OCI-LY1 (cell line): ENCODE data around the gene MAP3K20.

Source experiments
- H2AFZ ChIP-seq: fragments of 200-600 bp; sonication (generic), shearing (Covaris generic); 2 replicates; pipeline ENCODE4 v1.6.0; 2014; ENCODE audit warnings: antibody characterized with exemption, mild to moderate bottlenecking, low read length
- H3F3A ChIP-seq: fragments of 200-600 bp; sonication (generic), shearing (Covaris generic); 2 replicates; pipeline ENCODE4 v1.6.0; 2014; ENCODE audit warnings: mild to moderate bottlenecking, antibody characterized with exemption, low read length, moderate library complexity; ENCODE audit not compliant: insufficient read depth
- H3K27ac ChIP-seq: fragments of 200-600 bp; sonication (generic); 2 replicates; pipeline ENCODE4 v1.5.1; 2014; ENCODE audit warnings: low read length, mixed run types, mild to moderate bottlenecking, low read depth; ENCODE audit not compliant: poor library complexity, severe bottlenecking
- H3K27me3 ChIP-seq: fragments of 200-600 bp; sonication (generic); 2 replicates; pipeline ENCODE4 v1.6.0; 2014; ENCODE audit warnings: antibody characterized with exemption, mild to moderate bottlenecking, low read length, moderate library complexity; ENCODE audit not compliant: insufficient read depth
- H3K36me3 ChIP-seq: fragments of 200-600 bp; sonication (generic); 2 replicates; pipeline ENCODE4 v1.6.1; 2014; ENCODE audit warnings: mild to moderate bottlenecking, antibody characterized with exemption, low read length, moderate library complexity, mixed read lengths; ENCODE audit not compliant: insufficient read depth
- H3K4me1 ChIP-seq: fragments of 200-600 bp; sonication (generic); 2 replicates; pipeline ENCODE4 v1.5.1; 2014; ENCODE audit warnings: mild to moderate bottlenecking, low read length, moderate library complexity; ENCODE audit not compliant: insufficient read depth, severe bottlenecking
- H3K4me2 ChIP-seq: fragments of 200-600 bp; sonication (generic), shearing (Covaris generic); 2 replicates; pipeline ENCODE4 v1.6.1; 2014; ENCODE audit warnings: low read length
- H3K4me3 ChIP-seq: fragments of 200-600 bp; sonication (generic); 2 replicates; pipeline ENCODE4 v1.5.1; 2014; ENCODE audit warnings: low read length, low read depth, mild to moderate bottlenecking, mixed read lengths; ENCODE audit not compliant: poor library complexity, severe bottlenecking
- H3K79me2 ChIP-seq: fragments of 200-600 bp; shearing (Covaris generic); 2 replicates; pipeline ENCODE4 v1.6.1; 2016; ENCODE audit warnings: mixed run types, low read length, mixed read lengths; ENCODE audit not compliant: insufficient read depth
- H3K9ac ChIP-seq: fragments of 200-600 bp; sonication (generic), shearing (Covaris generic); 2 replicates; pipeline ENCODE4 v1.6.1; 2014; ENCODE audit warnings: mild to moderate bottlenecking, low read length, mixed read lengths
- H3K9me2 ChIP-seq: fragments of 200-600 bp; sonication (generic), shearing (Covaris generic); 2 replicates; pipeline ENCODE4 v1.6.1; 2014; ENCODE audit warnings: low read depth, mild to moderate bottlenecking, low read length, mixed read lengths
- H3K9me3 ChIP-seq: fragments of 200-600 bp; shearing (Covaris generic); 2 replicates; pipeline ENCODE4 v1.6.1; 2014; ENCODE audit warnings: low read length, mixed read lengths
- H4K20me1 ChIP-seq: fragments of 200-600 bp; sonication (generic), shearing (Covaris generic); 2 replicates; pipeline ENCODE4 v1.6.0; 2016; ENCODE audit warnings: mild to moderate bottlenecking, low read length; ENCODE audit not compliant: insufficient read depth
- EZH2 ChIP-seq: fragments of 200-600 bp; sonication (generic), shearing (Covaris generic); IDR thresholded peaks from 2 replicates; pipeline ENCODE4 v1.8.0; 2017; ENCODE audit warnings: borderline replicate concordance, mixed run types, mild to moderate bottlenecking, antibody characterized with exemption, low read length, moderate library complexity, mixed read lengths
- TF ChIP-seq, protein P1 (sequence below): fragments of 200-600 bp; sonication (generic), shearing (Covaris generic); IDR thresholded peaks from 2 replicates; pipeline ENCODE4 v1.5.1; 2017; ENCODE audit warnings: mild to moderate bottlenecking, antibody characterized with exemption, low read length, moderate library complexity, mixed read lengths

MAP3K20 gene

DNA sequence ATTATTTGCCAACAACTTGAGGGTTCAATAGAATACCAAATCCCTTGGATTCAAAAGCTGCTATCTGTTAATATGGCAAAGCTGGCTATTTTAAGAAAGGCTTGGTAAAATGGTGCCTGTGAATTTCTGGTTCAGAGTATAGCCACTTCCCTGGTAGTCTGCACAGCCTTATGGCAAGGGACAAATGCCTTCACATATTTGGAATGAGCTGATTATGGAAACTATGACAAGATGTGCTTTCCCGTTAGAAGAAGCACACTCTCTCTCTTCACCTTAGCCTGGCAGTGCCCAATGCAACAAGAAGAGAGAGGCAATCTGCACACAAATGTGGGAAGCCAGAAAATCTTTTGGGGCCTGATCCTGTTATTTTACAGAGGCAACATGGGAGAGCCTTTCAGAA is 47.5 kb upstream of the MAP3K20 start:
- H3K79me2 ChIP-seq: no peaks in the 10 kb centered on the region
- H2AFZ ChIP-seq: no peak overlapping the region
- H3K27ac ChIP-seq: no peak overlapping the region
- H4K20me1 ChIP-seq: no peaks in the 10 kb centered on the region
- TF ChIP-seq, protein P1, sequence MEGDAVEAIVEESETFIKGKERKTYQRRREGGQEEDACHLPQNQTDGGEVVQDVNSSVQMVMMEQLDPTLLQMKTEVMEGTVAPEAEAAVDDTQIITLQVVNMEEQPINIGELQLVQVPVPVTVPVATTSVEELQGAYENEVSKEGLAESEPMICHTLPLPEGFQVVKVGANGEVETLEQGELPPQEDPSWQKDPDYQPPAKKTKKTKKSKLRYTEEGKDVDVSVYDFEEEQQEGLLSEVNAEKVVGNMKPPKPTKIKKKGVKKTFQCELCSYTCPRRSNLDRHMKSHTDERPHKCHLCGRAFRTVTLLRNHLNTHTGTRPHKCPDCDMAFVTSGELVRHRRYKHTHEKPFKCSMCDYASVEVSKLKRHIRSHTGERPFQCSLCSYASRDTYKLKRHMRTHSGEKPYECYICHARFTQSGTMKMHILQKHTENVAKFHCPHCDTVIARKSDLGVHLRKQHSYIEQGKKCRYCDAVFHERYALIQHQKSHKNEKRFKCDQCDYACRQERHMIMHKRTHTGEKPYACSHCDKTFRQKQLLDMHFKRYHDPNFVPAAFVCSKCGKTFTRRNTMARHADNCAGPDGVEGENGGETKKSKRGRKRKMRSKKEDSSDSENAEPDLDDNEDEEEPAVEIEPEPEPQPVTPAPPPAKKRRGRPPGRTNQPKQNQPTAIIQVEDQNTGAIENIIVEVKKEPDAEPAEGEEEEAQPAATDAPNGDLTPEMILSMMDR: no peak
- no peak for TF ChIP-seq EZH2
- no peak overlapping the region for H3K9ac ChIP-seq
- no peaks in the 10 kb centered on the region for H3K27me3 ChIP-seq
- no peaks in the 10 kb centered on the region for H3K9me2 ChIP-seq
- H3K4me2 ChIP-seq: no peak overlapping the region
- H3K4me1 ChIP-seq: no peaks in the 10 kb centered on the region
- H3K36me3 ChIP-seq: no peaks in the 10 kb centered on the region
- no peaks in the 10 kb centered on the region for H3F3A ChIP-seq
- no peaks in the 10 kb centered on the region for H3K9me3 ChIP-seq
- H3K4me3 ChIP-seq: no peak overlapping the region

DNA sequence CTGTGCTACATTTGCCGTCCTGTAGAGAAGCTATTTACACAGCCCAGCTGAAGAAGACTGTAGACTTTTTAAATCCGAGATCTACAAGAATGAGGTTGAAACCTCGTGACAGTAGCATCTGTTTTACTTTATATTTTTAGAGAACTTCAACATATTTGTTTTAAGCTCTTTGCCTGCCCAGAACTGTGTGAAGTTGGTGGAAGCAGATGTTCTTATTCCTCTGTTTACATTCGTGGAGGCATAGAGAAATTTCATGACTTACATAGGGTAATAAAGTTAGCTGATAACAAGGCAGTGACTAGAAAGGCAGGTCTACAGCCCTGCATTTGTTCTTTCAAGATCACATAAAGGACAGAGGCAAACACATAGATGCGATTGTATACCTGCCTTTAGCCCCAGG is 47.0 kb upstream of the MAP3K20 start:
- Histone ChIP-seq H3K4me1 (no peaks in the 10 kb centered on the region), H3K9me2 (no peaks in the 10 kb centered on the region), H3K4me3 (no peak overlapping the region), H3K9ac (no peak overlapping the region), H3F3A (no peaks in the 10 kb centered on the region), H2AFZ (no peak overlapping the region), H3K36me3 (no peaks in the 10 kb centered on the region), H3K9me3 (no peaks in the 10 kb centered on the region), H3K27ac (no peak overlapping the region), H3K4me2 (no peak overlapping the region), H3K79me2 (no peaks in the 10 kb centered on the region), H3K27me3 (no peaks in the 10 kb centered on the region), H4K20me1 (no peaks in the 10 kb centered on the region)
- TF ChIP-seq, protein P1: no peak
- no peak for TF ChIP-seq EZH2

DNA sequence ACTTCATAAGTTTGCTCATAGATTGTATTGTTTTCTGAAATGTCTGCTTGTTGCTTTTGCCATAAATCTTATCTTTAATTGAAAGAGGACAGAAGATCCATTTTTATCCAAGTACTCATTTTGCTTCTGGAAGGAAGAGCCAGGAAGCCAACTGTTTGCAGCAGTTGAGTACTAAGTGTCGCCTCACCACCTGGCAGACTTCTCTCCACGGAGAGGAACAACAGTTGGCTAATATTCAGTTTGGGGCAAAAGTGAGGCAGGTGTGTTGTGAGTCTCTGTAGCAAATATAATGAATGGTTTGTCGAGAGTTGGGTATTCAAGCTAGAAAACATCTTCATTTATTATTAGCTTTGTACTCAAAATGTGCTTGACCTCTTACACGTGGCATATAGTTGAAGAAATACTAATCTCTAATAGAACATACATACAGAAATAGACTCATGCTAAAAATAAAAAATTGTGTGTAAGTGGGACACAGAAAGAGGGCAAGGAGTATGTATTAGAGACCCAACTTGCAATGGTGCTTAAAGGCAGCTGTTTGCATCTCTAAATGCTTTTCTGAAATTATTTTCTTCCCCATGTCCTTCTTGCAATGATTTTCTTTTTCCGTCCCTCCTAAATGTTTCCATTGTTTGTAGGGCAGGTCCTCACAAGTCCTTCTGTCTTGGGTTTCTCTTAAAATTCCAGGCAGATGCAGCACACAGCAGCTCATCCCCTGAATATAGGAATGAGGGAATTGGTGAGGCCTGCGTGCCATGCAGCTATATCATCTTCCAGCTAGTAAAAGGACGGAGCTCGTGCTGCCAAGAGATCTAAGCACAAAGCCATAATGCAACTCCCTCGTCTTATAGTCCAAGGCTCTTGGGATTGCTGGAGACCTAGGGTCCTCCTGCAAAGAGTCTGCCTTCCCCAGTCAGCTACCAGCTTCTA is 44.8 kb upstream of the MAP3K20 start:
- Histone ChIP-seq H3K27ac (no peak overlapping the region), H3K27me3 (no peaks in the 10 kb centered on the region), H3K79me2 (no peaks in the 10 kb centered on the region), H3K4me3 (no peak overlapping the region), H3K9ac (no peak overlapping the region), H3F3A (no peaks in the 10 kb centered on the region), H2AFZ (no peak overlapping the region), H3K9me3 (no peaks in the 10 kb centered on the region), H3K9me2 (no peaks in the 10 kb centered on the region), H3K36me3 (no peaks in the 10 kb centered on the region), H4K20me1 (no peaks in the 10 kb centered on the region), H3K4me1 (no peaks in the 10 kb centered on the region), H3K4me2 (no peak overlapping the region)
- no peak for TF ChIP-seq EZH2
- TF ChIP-seq, protein P1: no peak
